ENCODE data around the gene CBL. TPM values are rescaled to one million over a fixed set of nuclear protein-coding genes. Genes with fewer than 3 reads are reported as not detected.

Gene CBL
- total RNA-seq, 4 donors from 2014 or later = 10.0 to 39.9 (median 13.0) TPM

DNA sequence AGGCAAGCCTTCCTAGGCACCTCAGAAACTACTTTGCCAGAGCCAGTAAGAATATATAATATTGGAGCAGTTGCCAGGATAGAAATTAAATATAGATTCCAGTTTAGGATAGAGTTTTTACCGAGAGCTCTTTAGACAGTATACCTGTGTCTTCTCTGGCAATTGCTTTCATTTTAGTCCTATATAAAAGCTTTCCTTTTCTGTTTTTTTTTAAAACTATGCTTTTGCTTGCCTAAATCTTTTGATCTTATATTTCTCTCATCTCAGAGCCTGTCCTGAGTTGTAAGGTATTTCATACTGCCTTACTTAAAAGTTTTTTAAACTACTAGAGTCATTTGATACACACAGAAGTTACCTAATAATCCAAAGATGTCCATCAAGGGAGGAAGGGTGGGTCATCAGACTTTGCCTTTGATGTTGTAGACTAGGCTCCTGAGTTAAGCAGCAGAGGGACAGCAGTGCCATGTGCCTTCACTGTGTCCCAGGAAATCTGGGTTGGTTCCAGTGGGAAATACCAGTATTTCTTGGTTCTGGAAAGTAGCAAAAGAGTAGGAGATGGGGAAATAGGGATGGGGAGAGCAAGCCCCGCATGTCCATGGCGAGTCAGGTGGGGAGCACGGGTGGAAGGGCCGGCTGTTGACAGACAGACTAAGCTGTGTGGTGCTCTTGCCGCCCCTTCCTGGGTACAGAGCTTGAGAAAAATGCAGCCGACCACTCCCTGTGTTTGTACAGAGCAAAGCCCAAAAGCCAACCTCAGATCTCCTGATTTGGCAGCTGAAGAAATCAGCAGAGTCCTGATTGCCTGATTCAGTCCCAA is 99.6 kb downstream of the CBL start:
- no peaks in the 10 kb centered on the region for H3K9me3 ChIP-seq
- no peaks in the 10 kb centered on the region for H3K27me3 ChIP-seq
- intact Hi-C loops (cut with DNase I; ENCODE audit: low total_unique reads) = no loop called here
- no peak for TF ChIP-seq POLR2A (IDR thresholded peaks at IDR 0.05)
- TF ChIP-seq, protein P1, sequence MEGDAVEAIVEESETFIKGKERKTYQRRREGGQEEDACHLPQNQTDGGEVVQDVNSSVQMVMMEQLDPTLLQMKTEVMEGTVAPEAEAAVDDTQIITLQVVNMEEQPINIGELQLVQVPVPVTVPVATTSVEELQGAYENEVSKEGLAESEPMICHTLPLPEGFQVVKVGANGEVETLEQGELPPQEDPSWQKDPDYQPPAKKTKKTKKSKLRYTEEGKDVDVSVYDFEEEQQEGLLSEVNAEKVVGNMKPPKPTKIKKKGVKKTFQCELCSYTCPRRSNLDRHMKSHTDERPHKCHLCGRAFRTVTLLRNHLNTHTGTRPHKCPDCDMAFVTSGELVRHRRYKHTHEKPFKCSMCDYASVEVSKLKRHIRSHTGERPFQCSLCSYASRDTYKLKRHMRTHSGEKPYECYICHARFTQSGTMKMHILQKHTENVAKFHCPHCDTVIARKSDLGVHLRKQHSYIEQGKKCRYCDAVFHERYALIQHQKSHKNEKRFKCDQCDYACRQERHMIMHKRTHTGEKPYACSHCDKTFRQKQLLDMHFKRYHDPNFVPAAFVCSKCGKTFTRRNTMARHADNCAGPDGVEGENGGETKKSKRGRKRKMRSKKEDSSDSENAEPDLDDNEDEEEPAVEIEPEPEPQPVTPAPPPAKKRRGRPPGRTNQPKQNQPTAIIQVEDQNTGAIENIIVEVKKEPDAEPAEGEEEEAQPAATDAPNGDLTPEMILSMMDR (IDR thresholded peaks at IDR 0.05) = no peak
- no peaks in the 10 kb centered on the region for H3K36me3 ChIP-seq
- H3K27ac ChIP-seq = peak overlapping the region; percentile 71 to 82
- no peak overlapping the region for H3K4me3 ChIP-seq
- no peaks in the 10 kb centered on the region for H3K4me1 ChIP-seq
- no peak for DNase-seq

DNA sequence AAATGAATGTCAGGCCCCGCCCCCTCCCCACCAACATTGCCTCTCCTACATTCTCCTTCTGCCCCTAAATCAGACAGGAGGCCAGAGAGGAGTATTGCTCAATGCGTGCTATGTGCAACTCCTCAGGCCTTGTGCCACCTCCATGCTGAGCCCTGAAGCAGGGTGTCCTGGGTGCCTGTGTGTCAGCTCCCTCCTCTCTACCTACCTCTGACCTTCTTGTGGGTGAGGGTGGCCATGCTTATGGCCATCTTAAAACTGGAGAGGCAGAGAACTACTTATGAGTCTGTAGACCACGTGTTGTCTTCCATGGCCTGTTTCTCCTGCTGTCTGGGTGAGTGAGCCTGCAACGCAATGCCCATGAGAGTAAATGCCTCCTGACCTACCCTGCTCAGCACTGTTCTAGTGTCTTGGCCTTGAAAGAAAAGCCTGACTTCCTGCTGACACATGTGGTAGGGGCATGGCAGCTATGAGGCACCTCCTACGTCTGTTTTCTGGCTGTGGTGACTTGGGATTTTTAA is 100.3 kb downstream of the CBL start:
- no peaks in the 10 kb centered on the region for H3K27me3 ChIP-seq
- peak; percentile 51 to 61 for DNase-seq
- peak in 1 of 2 donors; percentile 21 for TF ChIP-seq POLR2A (IDR thresholded peaks at IDR 0.05)
- TF ChIP-seq, protein P1 (IDR thresholded peaks at IDR 0.05) = no peak
- peak overlapping the region; percentile 71 to 82 for H3K27ac ChIP-seq
- no peaks in the 10 kb centered on the region for H3K4me1 ChIP-seq
- H3K36me3 ChIP-seq = no peaks in the 10 kb centered on the region
- no peak overlapping the region for H3K4me3 ChIP-seq
- no peaks in the 10 kb centered on the region for H3K9me3 ChIP-seq
- intact Hi-C loops (cut with DNase I; ENCODE audit: low total_unique reads) = no loop called here

DNA sequence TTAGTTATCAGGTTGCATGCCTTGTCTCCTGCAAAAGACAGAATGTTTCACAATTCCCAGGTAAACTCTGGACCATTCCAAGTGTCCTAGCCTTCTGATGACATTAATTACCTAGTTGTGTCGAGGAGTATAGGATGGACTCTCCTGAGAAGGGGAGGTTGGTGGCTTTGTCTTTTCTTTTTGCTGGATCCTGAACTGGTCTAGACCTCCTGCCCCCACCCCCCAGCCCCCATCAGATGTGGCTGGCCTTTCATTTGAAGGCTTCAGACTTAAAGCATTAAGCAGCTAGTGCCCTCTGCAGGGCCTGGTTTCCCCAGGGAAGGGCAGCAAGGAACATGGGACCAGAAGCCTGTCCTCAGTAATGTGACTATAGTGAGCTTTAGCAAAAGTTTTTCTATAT is 101.1 kb downstream of the CBL start:
- Histone ChIP-seq H3K36me3 (no peaks in the 10 kb centered on the region), H3K4me1 (no peaks in the 10 kb centered on the region)
- intact Hi-C loops (cut with DNase I; ENCODE audit: low total_unique reads) = no loop called here

DNA sequence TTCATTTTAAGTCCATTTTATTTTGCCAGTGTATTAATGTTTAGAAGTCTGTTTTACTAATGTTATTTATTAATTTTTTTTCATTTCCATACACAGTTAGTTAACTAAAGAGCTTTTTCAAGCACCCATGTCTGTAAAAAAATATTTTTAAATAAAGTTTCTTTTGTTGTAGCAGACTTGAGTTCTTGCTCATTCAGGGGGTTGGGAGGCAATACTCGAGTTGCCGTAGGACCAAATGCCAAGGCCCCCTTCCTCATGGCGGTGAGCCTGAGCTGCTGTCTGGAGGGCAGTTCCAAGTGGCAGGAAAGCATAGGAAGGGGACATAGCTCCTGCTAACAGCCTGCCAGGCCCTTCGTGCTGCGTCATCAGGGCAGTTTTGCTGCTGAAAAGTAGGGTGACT is 101.8 kb downstream of the CBL start:
- Histone ChIP-seq H3K4me3 (no peak overlapping the region), H3K9me3 (no peaks in the 10 kb centered on the region), H3K27me3 (no peaks in the 10 kb centered on the region), H3K36me3 (no peaks in the 10 kb centered on the region), H3K27ac (peak overlapping the region; percentile 71 to 82), H3K4me1 (no peaks in the 10 kb centered on the region)
- TF ChIP-seq, protein P1 (IDR thresholded peaks at IDR 0.05) = no peak
- no peak for TF ChIP-seq POLR2A (IDR thresholded peaks at IDR 0.05)
- no peak for DNase-seq
- intact Hi-C loops (cut with DNase I; ENCODE audit: low total_unique reads) = no loop called here

More for the DNA sequence above, 101.1 kb downstream of the CBL start:
- no peaks in the 10 kb centered on the region for H3K27me3 ChIP-seq
- H3K27ac ChIP-seq = peak overlapping the region; percentile 71 to 82
- no peak for TF ChIP-seq POLR2A (IDR thresholded peaks at IDR 0.05)
- TF ChIP-seq, protein P1 (IDR thresholded peaks at IDR 0.05) = peak in 2 of 4 experiments; percentile 15 to 17
- H3K4me3 ChIP-seq = no peak overlapping the region
- no peaks in the 10 kb centered on the region for H3K9me3 ChIP-seq
- no peak for DNase-seq

DNA sequence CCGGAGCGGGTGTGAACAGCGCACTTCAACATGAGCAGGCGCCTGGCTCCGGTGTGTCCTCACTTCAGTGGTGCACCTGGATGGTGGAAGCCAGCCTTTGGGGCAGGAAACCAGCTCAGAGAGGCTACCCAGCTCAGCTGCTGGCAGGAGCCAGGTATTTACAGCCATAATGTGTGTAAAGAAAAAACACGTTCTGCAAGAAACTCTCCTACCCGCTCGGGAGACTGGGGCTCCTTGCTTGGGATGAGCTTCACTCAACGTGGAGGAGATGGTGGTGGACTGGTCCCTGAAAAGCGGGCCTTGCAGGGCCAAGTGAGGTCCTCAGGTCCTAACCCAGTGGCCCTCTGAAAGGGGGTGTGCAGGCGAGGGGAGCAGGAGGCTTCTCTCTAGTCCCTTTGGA is 103.3 kb downstream of the CBL start:
- Histone ChIP-seq H3K27ac (peak overlapping the region in 1 of 2 donors; percentile 82), H3K27me3 (no peaks in the 10 kb centered on the region), H3K4me3 (no peak overlapping the region), H3K4me1 (no peaks in the 10 kb centered on the region), H3K9me3 (no peaks in the 10 kb centered on the region), H3K36me3 (no peaks in the 10 kb centered on the region)
- no peak for DNase-seq
- no peak for TF ChIP-seq POLR2A (IDR thresholded peaks at IDR 0.05)
- TF ChIP-seq, protein P1 (IDR thresholded peaks at IDR 0.05) = no peak
- intact Hi-C loops (cut with DNase I; ENCODE audit: low total_unique reads) = no loop called here
